K562 (cell line): ENCODE measurements around the gene HIVEP1. TPM values are rescaled to one million over a fixed set of nuclear protein-coding genes. Genes with fewer than 3 reads are reported as not detected.

Experiments used
- ATAC-seq: fragments of 200-7000 bp; cut with Tn5 transposase; 3 replicates; pipeline ENCODE4 v1.9.1; 2020; ENCODE audit warnings: moderate library complexity
- BruUV-seq: library from RNA; stranded (reverse); fragments of 400-500 nt; replicated peaks from 2 replicates; lab custom pipeline; 2021; lab: Mats Ljungman, UMichigan
- CTCF ChIA-PET: fragments of 300-600 bp; formaldehyde crosslinking; extraction: SDS; loops from one replicate; lab custom pipeline; 2021; ENCODE audit warnings: low intra/inter-chr PET ratio; lab: Yijun Ruan, JAX
- POLR2A ChIA-PET: fragments of 300-600, 350-650 bp; sonication (Branson Sonifier 250); formaldehyde crosslinking; extraction: SDS; loops from one replicate; lab custom pipeline; 2021; ENCODE audit warnings: antibody characterized with exemption, inconsistent platforms; lab: Yijun Ruan, JAX
- DNase-seq, 4 experiments: peaks; one replicate each; pipeline versions ENCODE4 v3.0.0 to v3.0.0-alpha.2; 2011 to 2018; ENCODE audit warnings: low spot score in 3 of 4, mixed read lengths in 3 of 4; ENCODE audit errors: extremely low read depth in 1 of 4
- FAIRE-seq: peaks from 2 replicates; lab custom pipeline; 2011; peaks lifted over from hg19 to GRCh38; lab: Jason Lieb, UNC
- H2AFZ ChIP-seq: 2 replicates; pipeline ENCODE4 v1.6.0; 2011; ENCODE audit warnings: low read depth, low read length, control low read depth, inconsistent platforms
- H3K27ac ChIP-seq: fragments of 200-600 bp; 3 replicates; pipeline ENCODE4 v1.8.0; 2011; ENCODE audit warnings: low read depth, mild to moderate bottlenecking, control low read depth, inconsistent platforms, low read length, moderate library complexity, mixed read lengths; ENCODE audit errors: extremely low read depth
- H3K27me3 ChIP-seq, 2 experiments: fragments of 300-600 bp in 1 of 2; 2 replicates in 1 of 2; 3 replicates in 1 of 2; pipeline versions ENCODE4 v1.6.0 to v1.8.0; 2011; ENCODE audit warnings: inconsistent platforms in 2 of 2, low read length in 2 of 2, mild to moderate bottlenecking in 1 of 2, mixed read lengths in 1 of 2, moderate library complexity in 1 of 2; ENCODE audit not compliant: control insufficient read depth in 2 of 2, insufficient read depth in 2 of 2
- H3K36me3 ChIP-seq: fragments of 300-600 bp; 3 replicates; pipeline ENCODE4 v1.8.0; 2011; ENCODE audit warnings: mild to moderate bottlenecking, low read length, inconsistent platforms; ENCODE audit not compliant: control insufficient read depth, insufficient read depth
- H3K4me1 ChIP-seq, 2 experiments: fragments of 200-600 bp in 1 of 2; replicated peaks in 1 of 2; 2 replicates in 1 of 2; 3 replicates in 1 of 2; pipeline versions ENCODE4 v1.5.1 to v1.8.0; 2011; ENCODE audit warnings: inconsistent platforms in 2 of 2, low read length in 2 of 2, mild to moderate bottlenecking in 1 of 2, mixed read lengths in 1 of 2, moderate library complexity in 1 of 2; ENCODE audit not compliant: control insufficient read depth in 2 of 2, insufficient read depth in 2 of 2
- H3K4me2 ChIP-seq: 2 replicates; pipeline ENCODE4 v1.6.1; 2011; ENCODE audit warnings: low read length, control low read depth, inconsistent platforms, mixed read lengths; ENCODE audit not compliant: insufficient read depth
- H3K4me3 ChIP-seq: fragments of 200-600 bp; sonication (generic), shearing (Covaris generic); 2 replicates; pipeline ENCODE4 v1.5.1; 2016; ENCODE audit warnings: control low read depth, inconsistent platforms
- H3K79me2 ChIP-seq: fragments of 200-600 bp; 3 replicates; pipeline ENCODE4 v1.8.0; 2011; ENCODE audit warnings: low read length, inconsistent platforms; ENCODE audit not compliant: control insufficient read depth, insufficient read depth
- H3K9ac ChIP-seq, 2 experiments: 2 replicates each; pipeline versions ENCODE4 v1.6.0 to v1.6.1; 2011; ENCODE audit warnings: low read depth in 2 of 2, low read length in 2 of 2, control low read depth in 1 of 2, inconsistent platforms in 1 of 2, mild to moderate bottlenecking in 1 of 2, mixed read lengths in 1 of 2; ENCODE audit not compliant: insufficient read depth in 1 of 2
- H3K9me1 ChIP-seq: one replicate; pipeline ENCODE4 v1.6.0; 2011; ENCODE audit warnings: inconsistent platforms, mild to moderate bottlenecking, low read length, moderate library complexity; ENCODE audit not compliant: control insufficient read depth, insufficient read depth
- H3K9me3 ChIP-seq: replicated peaks from 2 replicates; pipeline ENCODE4 v1.5.1; 2011; ENCODE audit warnings: low read depth, low read length, inconsistent platforms; ENCODE audit not compliant: control insufficient read depth, insufficient read depth
- H4K20me1 ChIP-seq: replicated peaks from 2 replicates; pipeline ENCODE4 v1.6.1; 2011; ENCODE audit warnings: low read length, inconsistent platforms, mixed read lengths; ENCODE audit not compliant: control insufficient read depth, insufficient read depth
- BMI1 ChIP-seq: fragments of 150-350 bp; IDR thresholded peaks from 2 replicates; pipeline ENCODE4 v1.6.1; 2014; ENCODE audit warnings: low read length
- C11orf30 ChIP-seq: fragments of 450-650 bp; IDR thresholded peaks from 2 replicates; pipeline ENCODE4 v1.6.1; 2016; ENCODE audit warnings: low read depth, mild to moderate bottlenecking
- CBFB ChIP-seq: sonication (generic); formaldehyde crosslinking; IDR thresholded peaks from 2 replicates; pipeline ENCODE4 v1.4.0; 2020; ENCODE audit warnings: mild to moderate bottlenecking, missing genetic modification reagents
- ELF4 ChIP-seq: fragments of 450-650 bp; formaldehyde crosslinking; IDR thresholded peaks from 2 replicates; pipeline ENCODE4 v1.4.0; 2022; ENCODE audit warnings: missing genetic modification characterization
- EP300 ChIP-seq: IDR thresholded peaks from 2 replicates; pipeline ENCODE4 v1.6.1; 2012; ENCODE audit warnings: low read length, improper control_type of control experiment
- FIP1L1 ChIP-seq: fragments of 200-400 bp; formaldehyde crosslinking; IDR thresholded peaks from 2 replicates; pipeline ENCODE4 v1.6.1; 2018; ENCODE audit warnings: mild to moderate bottlenecking, low read depth, low read length; ENCODE audit not compliant: poor library complexity, severe bottlenecking
- LCOR ChIP-seq: sonication (generic); formaldehyde crosslinking; IDR thresholded peaks from 2 replicates; pipeline ENCODE4 v1.8.0; 2022; ENCODE audit warnings: mild to moderate bottlenecking, missing genetic modification reagents
- MYBL2 ChIP-seq, 2 experiments: fragments of 450-650 bp in 1 of 2; sonication (generic) in 1 of 2; formaldehyde crosslinking in 1 of 2; IDR thresholded peaks; 2 replicates each; pipeline versions ENCODE4 v1.6.1 to v1.8.1; 2017 to 2022; ENCODE audit warnings: borderline replicate concordance in 1 of 2, inconsistent platforms in 1 of 2, low read depth in 1 of 2, mild to moderate bottlenecking in 1 of 2, missing genetic modification reagents in 1 of 2, moderate library complexity in 1 of 2
- NFRKB ChIP-seq: fragments of 450-650 bp; IDR thresholded peaks from 2 replicates; pipeline ENCODE4 v1.6.1; 2016; ENCODE audit warnings: low read depth
- PRPF4 ChIP-seq: fragments of 200-400 bp; formaldehyde crosslinking; IDR thresholded peaks from one replicate; pipeline ENCODE4 v1.6.1; 2017; ENCODE audit warnings: low read length, low read depth, mild to moderate bottlenecking; ENCODE audit not compliant: insufficient read depth, poor library complexity, severe bottlenecking
- TSC22D4 ChIP-seq: fragments of 450-650 bp; IDR thresholded peaks from 2 replicates; pipeline ENCODE4 v1.6.1; 2016; ENCODE audit warnings: missing genetic modification characterization, missing biosample characterization, control low read depth
- USF1 ChIP-seq: sonication (generic); formaldehyde crosslinking; IDR thresholded peaks from 2 replicates; pipeline ENCODE4 v1.9.0; 2022; ENCODE audit warnings: mild to moderate bottlenecking, missing genetic modification reagents
- ZNF253 ChIP-seq: fragments of 250-450 bp; sonication (Bioruptor Pico); conservative IDR thresholded peaks from 2 replicates; pipeline ENCODE4 v1.6.1; 2021; ENCODE audit warnings: mild to moderate bottlenecking
- ZNF274 ChIP-seq: IDR thresholded peaks from 2 replicates; pipeline ENCODE4 v1.6.1; 2011; ENCODE audit warnings: low read depth, mild to moderate bottlenecking, low read length, moderate library complexity, borderline replicate concordance
- ZNF583 ChIP-seq: fragments of 250-450 bp; sonication (Bioruptor Pico); IDR thresholded peaks from 2 replicates; pipeline ENCODE4 v1.4.0; 2020
- WGBS: fragments of 100-300 bp; shearing (Covaris generic); methylation state at CpG from one replicate; pipeline ENCODE4 v1.1.6; 2016; ENCODE audit warnings: low coverage, mixed read lengths; ENCODE audit not compliant: insufficient coverage; ENCODE audit errors: missing lambda C conversion rate; 5-methylcytosine and 5-hydroxymethylcytosine counted together
- in situ Hi-C: fragments of 300-500 bp; cut with MboI; formaldehyde crosslinking; loops from 4 replicates; pipeline ENCODE4 v1.15.0; 2018; ENCODE audit warnings: inconsistent platforms, mixed read lengths
- intact Hi-C: fragments of 100-400 bp; cut with micrococcal nuclease; formaldehyde crosslinking; loops from 2 replicates; pipeline ENCODE4 v1.14.2; 2022
- polyA plus RNA-seq, 8 experiments: library from polyadenylated mRNA; depleted of rRNA in 4 of 8; stranded (reverse) in 5 of 8; unstranded in 3 of 8; fragments of >200 nt; fragmentation: Nextera tagmentation in 2 of 8; fragmentation: Illumina TruSeq in 1 of 8; extraction: Ambion mirVana in 2 of 8; extraction: Trizol in 1 of 8; gene quantifications; 2 replicates each; pipeline versions ENCODE4 v1.2.1 to v1.2.3, GENCODE V29; 2011 to 2014; ENCODE audit warnings: inconsistent platforms in 1 of 8, missing spikeins in 1 of 8
- total RNA-seq, 7 experiments: library from RNA; depleted of rRNA in 6 of 7; stranded (reverse); fragments of >200 nt in 6 of 7; fragmentation: Illumina TruSeq in 2 of 7; extraction: Trizol in 2 of 7; gene quantifications; 2 replicates each; pipeline versions ENCODE4 v1.2.1 to v1.2.3, GENCODE V29; 2011 to 2021; ENCODE audit warnings: low replicate concordance in 1 of 7

The HIVEP1 gene
- total and polyA plus RNA-seq, 9 of the 15 experiments (the other 6 are each of a cell fraction or from before 2014, with no cell fraction given) = 6.0 to 33.3 (median 21.7) TPM

GRCh38 chr6:12105271-12105670 lies 93.2 kb downstream of the HIVEP1 start:
- 94% methylated on average over 2 of the region's 2 CpGs for WGBS
- intact Hi-C loops = no loop called here
- Histone ChIP-seq H3K27ac (no peak overlapping the region), H3K4me1 (peaks cover 3 to 11% of the 10 kb centered on the region in 2 experiments; a peak in 4 of 5 replicates), H3K36me3 (peaks cover 16% of the 10 kb centered on the region), H3K4me2 (no peak overlapping the region), H4K20me1 (no peaks in the 10 kb centered on the region), H2AFZ (no peak overlapping the region), H3K9me3 (no peaks in the 10 kb centered on the region; the same call in 1 of the 2 replicates)
- no peak for DNase-seq
- POLR2A ChIA-PET = interaction anchor here (1.1 kb wide), 1 partner anchor 16 kb away, joined by 3 read pairs; no protein-coding TSS in a partner anchor
- no TSS peak for BruUV-seq
- TF ChIP-seq MYBL2 (IDR thresholded peaks at IDR 0.05; ENCODE audit: low read depth) (no peak), MYBL2 (CRISPR knock-in tag; IDR thresholded peaks at IDR 0.05; ENCODE audit: borderline replicate concordance) (no peak), BMI1 (no peak), ELF4 (CRISPR knock-in tag) (no peak), TSC22D4 (tag) (no peak), LCOR (no peak), C11orf30 (no peak), CBFB (CRISPR knock-in tag) (no peak), USF1 (CRISPR knock-in tag) (no peak), ZNF583 (CRISPR knock-in tag) (no peak), EP300 (no peak), ZNF274 (no peak), ZNF253 (CRISPR knock-in tag) (no peak), NFRKB (no peak), FIP1L1 (no peak), PRPF4 (no peak)
- TF ChIP-seq, all 486 proteins: peak for 0
- no peak for ATAC-seq
- Histone ChIP-seq H3K79me2 (peaks cover 37% of the 10 kb centered on the region), H3K9ac (no peak overlapping the region), H3K4me3 (no peak overlapping the region), H3K27me3 (no peaks in the 10 kb centered on the region), H3K9me1 (no peaks in the 10 kb centered on the region)
- FAIRE-seq = no peak
- CTCF ChIA-PET = no interaction called here
- in situ Hi-C loops = no loop called here
